Aorta (tissue), 5 donors: ENCODE measurements around the gene DYSF. TPM values are rescaled to one million over a fixed set of nuclear protein-coding genes. Genes with fewer than 3 reads are reported as not detected.

Experiments
- ATAC-seq: fragments of 200-7000 bp; cut with Tn5 transposase; one replicate; pipeline ENCODE4 v1.9.1; 2022; ENCODE audit warnings: moderate library complexity; ENCODE audit not compliant: low FRiP score
- DNase-seq, 2 donors: peaks; one replicate each; pipeline ENCODE4 v3.0.0-alpha.2; 2020
- H3K27ac ChIP-seq, 2 donors: one replicate each; pipeline ENCODE4 v1.5.1; 2013; ENCODE audit warnings: low read length in 2 of 2, mild to moderate bottlenecking in 2 of 2, moderate library complexity in 2 of 2, control low read depth in 1 of 2, inconsistent platforms in 1 of 2, low read depth in 1 of 2
- H3K27me3 ChIP-seq, 2 donors: one replicate each; pipeline ENCODE4 v1.6.1; 2013; ENCODE audit warnings: control low read depth in 1 of 2, low read length in 1 of 2, mild to moderate bottlenecking in 1 of 2, moderate library complexity in 1 of 2; ENCODE audit not compliant: insufficient read depth in 2 of 2, control insufficient read depth in 1 of 2
- H3K36me3 ChIP-seq, 2 donors: one replicate each; pipeline ENCODE4 v1.6.1; 2013; ENCODE audit warnings: control low read depth in 1 of 2, low read length in 1 of 2, mild to moderate bottlenecking in 1 of 2; ENCODE audit not compliant: insufficient read depth in 2 of 2, control insufficient read depth in 1 of 2
- H3K4me1 ChIP-seq, 2 donors: one replicate each; pipeline ENCODE4 v1.6.1; 2013; ENCODE audit warnings: low read length in 2 of 2, control low read depth in 1 of 2, mild to moderate bottlenecking in 1 of 2, moderate library complexity in 1 of 2; ENCODE audit not compliant: insufficient read depth in 2 of 2, control insufficient read depth in 1 of 2
- H3K4me3 ChIP-seq, 2 donors: one replicate each; pipeline ENCODE4 v1.5.1; 2013; ENCODE audit warnings: low read length in 2 of 2, control low read depth in 1 of 2, mild to moderate bottlenecking in 1 of 2
- H3K9me3 ChIP-seq: one replicate; pipeline ENCODE4 v1.6.1; 2013; ENCODE audit warnings: mild to moderate bottlenecking, low read length; ENCODE audit not compliant: control insufficient read depth
- WGBS, 2 donors: extraction: QIAGEN DNeasy Blood & Tissue Kit; methylation state at CpG; one replicate each; pipeline ENCODE4 v1.1.7; 2013; 5-methylcytosine and 5-hydroxymethylcytosine counted together
- intact Hi-C, 2 donors: fragments of 100-400 bp; cut with DNase I; formaldehyde crosslinking; loops; one replicate each; pipeline versions ENCODE4 v1.14.2 to v1.15.0; 2022
- polyA plus RNA-seq, 2 donors: library from polyadenylated mRNA; stranded (reverse); fragments of 200-250 nt; gene quantifications; one replicate each; pipeline ENCODE4 v1.2.3, GENCODE V29; 2013
- total RNA-seq, 2 donors: library from RNA; stranded (reverse); fragmentation: NEBNext Ultra II Directional; extraction: Animal tissue kit (Norgen Biotek cat#: 25700); gene quantifications; one replicate each; pipeline ENCODE4 v1.2.1, GENCODE V29; 2021
- donor health status: healthy with polysubstance abuse.
- donor health status: Bipolar disorder and iron deficiency.
- donor health status: DM: no; HTN: no; CAD: no.
- donor health status: DM: no; HTN: no; CAD: no.
- donor health status: DM: yes; HTN: yes; CAD: no.

The DYSF gene
- total and polyA plus RNA-seq, 4 donors, result 3.1 to 28.8 (median 17.5) TPM

- Histone ChIP-seq H3K27ac (no peak overlapping the region), H3K36me3 (no peaks in the 10 kb centered on the region), H3K9me3 (no peaks in the 10 kb centered on the region), H3K4me1 (no peaks in the 10 kb centered on the region), H3K27me3 (no peaks in the 10 kb centered on the region), H3K4me3 (no peak overlapping the region)
- no peak for ATAC-seq
- 96 to 97% methylated on average over 3 of the region's 3 CpGs for WGBS, 2 donors
- no peak for DNase-seq
- intact Hi-C loops, result no loop called here
Measured at GRCh38 chr2:71591044-71591443, 137.7 kb downstream of the DYSF start.

GRCh38 chr2:71592181-71592711 is 138.9 kb downstream of the DYSF start:
- H3K27me3 ChIP-seq, result no peaks in the 10 kb centered on the region
- ATAC-seq (peak; percentile 20), DNase-seq (no peak)
- no peak overlapping the region for H3K4me3 ChIP-seq
- no peaks in the 10 kb centered on the region for H3K9me3 ChIP-seq
- H3K27ac ChIP-seq, result no peak overlapping the region
- 62 to 69% methylated on average over 12 of the region's 12 CpGs for WGBS, 2 donors
- H3K4me1 ChIP-seq, result no peaks in the 10 kb centered on the region
- intact Hi-C loops, result no loop called here
- no peaks in the 10 kb centered on the region for H3K36me3 ChIP-seq

GRCh38 chr2:71595569-71595968 is 142.2 kb downstream of the DYSF start:
- DNase-seq (no peak), ATAC-seq (no peak)
- H3K9me3 ChIP-seq, result no peaks in the 10 kb centered on the region
- no peak overlapping the region for H3K4me3 ChIP-seq
- 38 to 55% methylated on average over 7 of the region's 7 CpGs for WGBS, 2 donors
- H3K4me1 ChIP-seq, result no peaks in the 10 kb centered on the region
- no peak overlapping the region for H3K27ac ChIP-seq
- no peaks in the 10 kb centered on the region for H3K36me3 ChIP-seq
- H3K27me3 ChIP-seq, result no peaks in the 10 kb centered on the region
- intact Hi-C loops, result no loop called here

- H3K36me3 ChIP-seq, result no peaks in the 10 kb centered on the region
- H3K9me3 ChIP-seq, result no peaks in the 10 kb centered on the region
- no peak overlapping the region for H3K4me3 ChIP-seq
- ATAC-seq (peak; percentile 34), DNase-seq (no peak)
- intact Hi-C loops, result no loop called here
- no peaks in the 10 kb centered on the region for H3K4me1 ChIP-seq
- no peaks in the 10 kb centered on the region for H3K27me3 ChIP-seq
- H3K27ac ChIP-seq, result no peak overlapping the region
- 4 to 8% methylated on average over 17 of the region's 17 CpGs for WGBS, 2 donors
Measured at GRCh38 chr2:71596011-71596410, 142.7 kb downstream of the DYSF start.

- Histone ChIP-seq H3K4me1 (no peaks in the 10 kb centered on the region), H3K27ac (no peak overlapping the region), H3K9me3 (no peaks in the 10 kb centered on the region), H3K27me3 (no peaks in the 10 kb centered on the region), H3K36me3 (no peaks in the 10 kb centered on the region), H3K4me3 (no peak overlapping the region)
- intact Hi-C loops, result no loop called here
- ATAC-seq, result no peak
- DNase-seq, result no peak
- 89 to 90% methylated on average over 4 of the region's 4 CpGs for WGBS, 2 donors
Measured at GRCh38 chr2:71597756-71598155, 144.4 kb downstream of the DYSF start.

- Histone ChIP-seq H3K9me3 (no peaks in the 10 kb centered on the region), H3K27me3 (no peaks in the 10 kb centered on the region), H3K36me3 (no peaks in the 10 kb centered on the region), H3K4me1 (no peaks in the 10 kb centered on the region), H3K4me3 (no peak overlapping the region), H3K27ac (no peak overlapping the region)
- intact Hi-C loops, result no loop called here
- 94 to 95% methylated on average over 14 of the region's 14 CpGs for WGBS, 2 donors
- peak in 1 of 2 donors; percentile 4 for DNase-seq
- ATAC-seq, result no peak
Measured at GRCh38 chr2:71598526-71598925, 145.2 kb downstream of the DYSF start.

GRCh38 chr2:71599038-71599437 is 145.7 kb downstream of the DYSF start:
- Histone ChIP-seq H3K27me3 (no peaks in the 10 kb centered on the region), H3K4me3 (no peak overlapping the region), H3K27ac (no peak overlapping the region), H3K4me1 (no peaks in the 10 kb centered on the region), H3K9me3 (no peaks in the 10 kb centered on the region), H3K36me3 (no peaks in the 10 kb centered on the region)
- intact Hi-C loops, result no loop called here
- WGBS, 2 donors, result 89 to 91% methylated on average over 8 of the region's 8 CpGs
- no peak for ATAC-seq
- DNase-seq, result peak in 1 of 2 donors; percentile 20

- Histone ChIP-seq H3K9me3 (no peaks in the 10 kb centered on the region), H3K4me1 (no peaks in the 10 kb centered on the region), H3K27ac (no peak overlapping the region), H3K36me3 (no peaks in the 10 kb centered on the region), H3K27me3 (no peaks in the 10 kb centered on the region), H3K4me3 (no peak overlapping the region)
- intact Hi-C loops, result loop anchor here in 1 of 2 donors (5.0 kb wide), 1 partner anchor 52 kb away; no protein-coding TSS in a partner anchor
- ATAC-seq (no peak), DNase-seq (peak in 1 of 2 donors; percentile 36)
- 95 to 98% methylated on average over 13 of the region's 13 CpGs for WGBS, 2 donors
Measured at GRCh38 chr2:71599646-71600236, 146.4 kb downstream of the DYSF start.

- no peaks in the 10 kb centered on the region for H3K36me3 ChIP-seq
- no peak overlapping the region for H3K27ac ChIP-seq
- ATAC-seq, result no peak
- intact Hi-C loops, result loop anchor here in 1 of 2 donors (5.0 kb wide), 1 partner anchor 53 kb away; no protein-coding TSS in a partner anchor
- H3K27me3 ChIP-seq, result no peaks in the 10 kb centered on the region
- no peaks in the 10 kb centered on the region for H3K4me1 ChIP-seq
- H3K9me3 ChIP-seq, result no peaks in the 10 kb centered on the region
- no peak overlapping the region for H3K4me3 ChIP-seq
- peak; percentile 40 for DNase-seq
- WGBS, 2 donors, result 93 to 96% methylated on average over 9 of the region's 9 CpGs
Measured at GRCh38 chr2:71600555-71600954, 147.2 kb downstream of the DYSF start.
